ENCODE results near the gene PLEKHA4. TPM values are rescaled to one million over a fixed set of nuclear protein-coding genes. Genes with fewer than 3 reads are reported as not detected.
A peak's percentile ranks its signal among the peaks of the same experiment; 100 is the strongest.

The PLEKHA4 gene
- total and polyA plus RNA-seq, 9 of the 15 experiments (the other 6 are each of a cell fraction or from before 2014, with no cell fraction given), result 0.07 to 30.8 (median 11.4) TPM

- no peak for TF ChIP-seq TSHZ1 (CRISPR knock-in tag; IDR thresholded peaks at IDR 0.05)
- TF ChIP-seq POLR2G (IDR thresholded peaks at IDR 0.05; ENCODE audit: low read depth, low read length), result peak; percentile 84
- TF ChIP-seq DMBX1 (CRISPR knock-in tag; IDR thresholded peaks at IDR 0.05; ENCODE audit: borderline replicate concordance), result no peak
- no peak for TF ChIP-seq ZNF766 (CRISPR knock-in tag; conservative IDR thresholded peaks at IDR 0.05)
- TF ChIP-seq SNIP1 (IDR thresholded peaks at IDR 0.05; ENCODE audit: low read depth), result no peak
- no peak for TF ChIP-seq SRSF9 (IDR thresholded peaks at IDR 0.05; ENCODE audit: borderline replicate concordance, low read depth, low read length)
- no peak for TF ChIP-seq CREB3 (tag; conservative IDR thresholded peaks at IDR 0.05; ENCODE audit: low read depth)
- no peak for TF ChIP-seq ZNF324 (CRISPR knock-in tag; IDR thresholded peaks at IDR 0.05)
- peak; percentile 60; the same call in 1 of the 2 replicates for TF ChIP-seq PHF8 (IDR thresholded peaks at IDR 0.05; ENCODE audit: borderline replicate concordance, low read length)
- no peak for TF ChIP-seq CUX1 (CRISPR knock-in tag; IDR thresholded peaks at IDR 0.05)
- TF ChIP-seq TCF15 (CRISPR knock-in tag; IDR thresholded peaks at IDR 0.05), result no peak
- no peak for TF ChIP-seq ZNF224 (CRISPR knock-in tag; IDR thresholded peaks at IDR 0.05)
- no peak for TF ChIP-seq CREBBP (IDR thresholded peaks at IDR 0.05; ENCODE audit: low read depth, low read length)
- no peak for TF ChIP-seq ELF2 (CRISPR knock-in tag; IDR thresholded peaks at IDR 0.05)
- TF ChIP-seq RFX1 (IDR thresholded peaks at IDR 0.05), result no peak
- TF ChIP-seq HNRNPLL (IDR thresholded peaks at IDR 0.05; ENCODE audit: low read depth, low read length, poor library complexity, severe bottlenecking), result no peak
- TF ChIP-seq FUS (optimal IDR thresholded peaks at IDR 0.05; ENCODE audit: low read depth, low read length), result no peak
Measured at GRCh38 chr19:48812094-48812929, 56.1 kb downstream of the PLEKHA4 start (continued).
